HG03280 (cell line): ENCODE measurements around the gene DAP.

Source experiments
- ATAC-seq: cut with Tn5 transposase; IDR thresholded peaks from one replicate; pipeline ENCODE4 v1.9.1; 2021; ENCODE audit warnings: mild to moderate bottlenecking, moderate library complexity; ENCODE audit not compliant: unreplicated experiment

Gene DAP

DNA sequence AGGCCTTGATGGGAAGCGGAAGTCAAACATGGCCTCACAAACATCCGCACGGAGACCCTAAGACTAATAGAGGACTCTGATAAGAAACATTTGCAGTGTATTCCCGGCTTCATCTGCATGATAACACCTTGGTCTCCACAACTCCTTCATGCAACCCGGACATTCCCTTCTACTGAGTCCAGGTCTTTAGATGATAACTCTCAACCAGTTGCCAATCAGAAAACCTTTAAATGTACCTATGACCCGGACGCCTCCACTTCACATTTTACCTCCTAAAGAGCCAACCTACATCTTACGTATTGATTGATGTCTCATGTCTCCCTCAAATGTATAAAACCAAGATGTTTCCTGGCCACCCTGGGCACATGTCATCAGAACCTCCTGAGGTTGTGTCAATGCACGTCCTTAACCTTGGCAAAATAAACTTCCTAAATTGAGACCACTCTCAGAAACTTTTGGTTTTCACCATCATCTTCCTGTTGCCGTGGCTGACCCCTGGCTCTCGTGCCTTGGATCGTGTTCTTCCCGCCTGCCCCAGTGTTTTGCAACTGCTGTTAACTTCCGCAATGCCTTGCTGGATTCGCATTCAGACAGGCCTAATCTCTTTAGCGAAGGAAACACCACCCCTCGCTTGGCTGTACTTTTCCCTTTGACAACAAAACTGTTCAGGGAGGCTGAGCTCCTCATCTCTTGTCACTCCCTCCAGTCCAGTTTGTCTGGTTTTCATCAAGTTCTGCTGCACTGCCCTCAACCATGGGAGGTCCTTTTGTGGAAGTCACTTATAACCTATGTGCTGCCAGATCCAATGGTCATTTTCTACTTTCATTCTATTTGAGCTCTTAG is 1.1 kb upstream of the DAP start:
- no peak for ATAC-seq

DNA sequence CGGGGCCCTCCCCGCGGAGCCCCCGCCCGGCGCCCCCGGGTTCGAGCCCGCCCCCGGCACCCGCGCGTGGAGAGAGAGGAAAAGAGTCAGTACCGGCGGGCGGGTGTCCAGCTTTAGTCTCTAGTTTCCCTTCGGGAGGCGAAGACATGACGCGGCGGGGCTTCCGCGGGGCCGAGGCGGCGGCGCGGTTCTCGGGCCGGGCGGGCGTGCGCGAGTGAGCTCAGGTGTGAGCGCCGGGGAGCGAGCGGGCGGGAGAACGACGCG is 181 bp downstream of the DAP start:
- no peak for ATAC-seq

GRCh38 chr5:10760096-10760920 is 726 bp downstream of the DAP start:
- ATAC-seq = peak; percentile 37

DNA sequence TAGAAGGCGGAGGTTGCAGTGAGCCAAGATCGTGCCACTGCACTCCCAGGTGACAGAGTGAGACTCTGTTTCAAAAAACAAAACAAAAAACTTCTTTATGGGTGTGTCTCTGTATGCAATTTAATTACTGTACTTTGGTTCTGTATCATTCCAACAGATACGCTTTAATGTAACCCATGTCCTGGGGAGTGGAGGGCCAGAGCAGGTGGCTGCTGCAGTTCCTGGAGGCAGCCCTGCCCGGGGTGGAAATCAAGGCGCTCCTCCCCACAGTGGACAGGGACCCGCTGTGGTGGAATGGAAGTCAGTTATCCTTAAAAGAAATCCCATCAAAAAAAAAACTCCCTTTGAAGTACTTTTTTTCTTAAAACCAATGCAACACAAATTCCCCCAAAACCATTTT is 1.9 kb downstream of the DAP start:
- no peak for ATAC-seq

GRCh38 chr5:10757922-10758555 is 3.0 kb downstream of the DAP start:
- no peak for ATAC-seq

GRCh38 chr5:10757043-10757442 is 4.0 kb downstream of the DAP start:
- ATAC-seq = no peak

- no peak for ATAC-seq
Observed at GRCh38 chr5:10756549-10756948, 4.5 kb downstream of the DAP start.

GRCh38 chr5:10753178-10753577 is 7.9 kb downstream of the DAP start:
- ATAC-seq = no peak

GRCh38 chr5:10752451-10752850 is 8.6 kb downstream of the DAP start:
- ATAC-seq = no peak

DNA sequence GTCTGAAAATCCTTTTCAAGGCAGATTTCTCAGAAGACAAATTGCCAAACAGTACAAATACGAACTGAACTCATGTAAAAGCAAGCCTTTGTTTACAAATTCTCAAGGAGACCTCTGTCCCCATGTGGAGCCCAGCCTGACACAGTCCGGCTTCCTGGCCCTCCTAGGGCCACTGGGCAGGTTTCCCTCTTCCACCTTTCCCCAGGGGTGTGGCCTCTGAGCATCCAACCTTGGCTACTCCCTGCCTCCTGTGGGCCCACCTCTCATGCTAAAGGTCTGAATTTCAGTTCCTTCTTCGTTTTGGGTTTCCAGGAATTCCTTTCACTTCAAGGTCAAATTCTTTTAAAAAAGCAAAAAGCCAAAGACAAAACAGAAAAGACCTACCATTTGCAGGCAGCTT is 10.1 kb downstream of the DAP start:
- no peak for ATAC-seq

DNA sequence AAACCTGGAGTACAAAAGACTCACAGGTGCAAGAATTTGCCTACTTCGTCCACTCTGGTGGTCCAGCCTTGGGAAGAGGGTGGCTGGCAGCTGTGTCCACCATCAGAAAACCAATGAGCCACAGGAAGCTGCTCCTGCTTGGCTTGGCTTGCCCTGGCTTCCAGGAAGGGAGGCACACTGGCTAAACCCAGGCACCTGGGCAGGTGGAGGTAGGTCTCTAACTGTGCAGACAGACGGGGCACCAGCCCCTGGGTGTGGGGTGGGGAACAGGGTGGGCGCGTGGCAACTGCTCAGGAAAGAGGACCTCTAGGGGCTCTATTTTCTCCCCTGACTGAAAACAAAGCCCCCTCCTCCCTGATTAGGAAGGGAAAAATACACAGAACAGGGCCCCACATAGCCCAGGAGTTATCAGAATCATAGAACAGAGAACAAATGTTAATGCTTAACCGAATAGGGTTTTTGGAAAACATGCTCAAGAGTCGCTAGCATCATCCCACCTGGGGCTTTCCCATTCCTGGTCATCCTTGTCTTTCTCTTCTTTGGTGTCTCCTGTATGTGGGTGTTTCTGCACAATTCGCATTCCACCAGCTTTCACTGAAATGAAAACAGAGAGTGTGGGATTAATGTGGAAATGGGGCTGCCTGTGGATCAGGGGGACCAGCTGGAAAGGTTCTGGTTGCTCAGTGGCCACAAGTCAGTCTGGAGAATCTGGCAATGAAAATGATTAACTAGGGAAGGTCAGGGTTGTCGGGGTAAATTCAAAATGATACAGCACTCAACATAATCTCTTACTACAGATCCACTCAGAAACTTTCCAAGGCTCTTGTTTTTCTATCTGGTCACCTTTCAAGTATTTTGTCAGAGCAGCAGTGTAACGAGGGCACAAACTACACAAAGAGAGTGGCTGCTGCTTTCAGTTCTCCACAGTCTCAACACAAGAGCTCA is 13.1 kb downstream of the DAP start:
- no peak for ATAC-seq

- ATAC-seq = no peak
Observed at GRCh38 chr5:10746711-10747110, 14.3 kb downstream of the DAP start.

GRCh38 chr5:10745133-10745532 is 15.9 kb downstream of the DAP start:
- no peak for ATAC-seq

GRCh38 chr5:10744681-10745080 is 16.4 kb downstream of the DAP start:
- ATAC-seq = no peak

GRCh38 chr5:10743951-10744350 is 17.1 kb downstream of the DAP start:
- ATAC-seq = no peak

DNA sequence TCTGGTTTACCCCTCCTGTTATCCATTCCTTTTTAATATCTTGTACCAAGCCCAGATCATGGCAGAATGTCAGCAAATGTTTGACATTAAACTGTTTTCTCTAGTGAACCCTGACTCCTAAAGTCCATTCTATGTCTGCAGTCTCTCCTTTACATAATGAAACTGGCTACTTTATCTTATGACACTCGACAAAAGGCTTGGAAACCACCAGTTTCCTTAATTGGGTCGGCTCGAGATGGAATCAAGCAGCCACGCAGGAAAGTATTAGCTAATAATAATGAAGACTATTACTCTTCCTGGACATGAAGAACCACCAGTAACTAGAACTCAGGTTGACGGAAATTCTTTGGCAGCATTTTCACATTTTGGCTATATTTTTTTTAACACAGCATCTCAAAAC is 17.5 kb downstream of the DAP start:
- no peak for ATAC-seq

DNA sequence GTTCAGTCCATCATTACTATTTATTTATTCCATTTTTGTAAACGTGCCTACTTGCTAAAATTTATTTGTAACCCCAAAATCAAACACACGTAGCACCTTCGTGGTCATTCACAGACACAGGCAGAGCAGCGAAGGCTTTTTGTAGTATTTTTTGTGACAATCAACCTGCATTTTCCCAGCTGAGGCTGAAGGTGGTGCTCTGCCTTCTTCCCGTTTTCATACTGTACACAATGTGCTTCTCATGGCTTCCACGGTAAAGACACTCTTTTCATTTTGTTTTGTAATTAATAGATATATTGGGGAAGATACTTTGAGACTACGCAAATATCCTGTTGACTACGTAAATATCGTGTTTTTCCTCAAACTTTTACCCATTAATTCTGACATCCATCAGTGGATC is 19.4 kb downstream of the DAP start:
- ATAC-seq = no peak

DNA sequence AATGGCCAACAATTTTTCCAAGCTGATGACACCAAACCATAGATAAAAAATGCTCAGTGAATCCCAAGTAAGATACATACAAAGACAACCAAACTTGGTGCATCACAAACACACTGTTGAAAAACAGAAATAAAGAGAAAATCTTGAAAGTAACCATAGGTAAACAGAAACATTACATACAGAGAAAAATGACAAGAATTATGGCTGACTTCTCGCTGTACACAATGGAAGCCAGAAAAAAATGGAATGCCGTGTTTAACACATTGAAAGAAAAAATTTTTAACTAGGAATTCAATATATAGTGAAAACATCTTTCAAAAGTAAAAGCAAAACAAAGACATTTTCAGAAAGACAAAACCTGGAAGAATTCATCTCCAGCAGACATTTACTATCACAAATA is 20.6 kb downstream of the DAP start:
- ATAC-seq = no peak

DNA sequence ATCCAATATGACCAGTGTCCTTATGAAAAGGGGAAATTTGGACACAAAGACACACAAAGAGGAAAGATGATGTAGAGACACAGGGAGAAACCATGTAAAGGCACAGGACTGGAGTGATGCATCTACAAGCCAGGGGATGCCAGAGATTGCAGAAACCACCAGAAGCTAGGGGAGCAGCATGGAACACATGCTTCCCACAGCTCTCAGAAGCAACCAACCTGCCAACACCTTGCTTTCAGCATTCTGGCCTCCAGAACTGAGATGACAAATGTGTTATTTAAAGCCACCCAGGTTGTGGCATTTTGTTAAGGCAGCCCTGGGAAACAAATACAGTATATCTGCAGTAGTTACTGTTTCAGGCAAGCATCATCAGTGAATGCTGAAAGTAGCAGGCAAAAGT is 23.2 kb downstream of the DAP start:
- no peak for ATAC-seq

GRCh38 chr5:10736808-10737207 is 24.2 kb downstream of the DAP start:
- no peak for ATAC-seq

DNA sequence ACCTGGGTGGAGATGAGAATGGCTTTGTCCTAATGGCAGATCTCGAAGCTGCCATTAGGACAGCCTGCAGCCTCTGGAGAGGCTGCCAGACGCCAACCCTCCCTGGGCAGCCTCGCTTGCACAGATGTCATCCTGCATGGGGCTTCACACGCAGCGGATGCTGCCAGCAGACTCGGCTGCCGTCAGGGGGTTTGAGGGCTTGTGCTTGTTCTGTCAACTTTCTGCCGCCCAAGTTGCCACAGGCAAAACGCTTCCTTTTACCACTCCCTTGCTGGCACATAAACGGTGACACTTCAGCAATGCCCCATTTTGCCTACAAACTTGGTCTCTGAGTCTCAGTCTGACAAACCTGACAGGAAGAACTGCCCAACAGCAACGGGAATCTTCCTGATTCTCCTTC is 24.7 kb downstream of the DAP start:
- ATAC-seq = peak; percentile 7
